Gastroesophageal sphincter (tissue), 4 donors: ENCODE results near the gene SLC16A11. TPM values are rescaled to one million over a fixed set of nuclear protein-coding genes. Genes with fewer than 3 reads are reported as not detected.
A peak's percentile ranks its signal among the peaks of the same experiment; 100 is the strongest.

ENCODE experiments used
- ATAC-seq: fragments of 150-250 bp; one replicate; pipeline ENCODE4 v1.9.1; 2016; ENCODE audit warnings: mild to moderate bottlenecking, moderate library complexity
- H3K27ac ChIP-seq, 4 donors: fragments of 200-600 bp; sonication (generic) in 3 of 4; 1 replicate in 3 of 4; 2 replicates in 1 of 4; pipeline ENCODE4 v1.5.1; 2016 to 2019
- H3K27me3 ChIP-seq: fragments of 200-600 bp; sonication (generic); one replicate; pipeline ENCODE4 v1.5.1; 2019
- H3K36me3 ChIP-seq, 2 donors: fragments of 200-600 bp; sonication (generic); one replicate each; pipeline ENCODE4 v1.5.1; 2019; ENCODE audit warnings: control low read depth in 1 of 2
- H3K4me1 ChIP-seq, 3 donors: fragments of 200-600 bp; sonication (generic); 1 replicate in 2 of 3; 2 replicates in 1 of 3; pipeline ENCODE4 v1.5.1; 2016 to 2019; ENCODE audit warnings: control low read depth in 2 of 3
- H3K4me3 ChIP-seq, 2 donors: fragments of 200-600 bp; sonication (generic); one replicate each; pipeline ENCODE4 v1.5.1; 2019; ENCODE audit warnings: mild to moderate bottlenecking in 1 of 2, moderate library complexity in 1 of 2
- H3K9me3 ChIP-seq, 3 donors: fragments of 200-600 bp; sonication (generic); one replicate each; pipeline ENCODE4 v1.5.1; 2017 to 2019; ENCODE audit warnings: control low read depth in 2 of 3
- EP300 ChIP-seq: sonication (generic); formaldehyde crosslinking; IDR thresholded peaks from one replicate; pipeline ENCODE4 v1.6.1; 2017; ENCODE audit warnings: antibody characterized with exemption, mild to moderate bottlenecking
- POLR2A ChIP-seq, 2 donors: fragments of 450-650 bp; IDR thresholded peaks; one replicate each; pipeline ENCODE4 v1.6.1; 2017; ENCODE audit warnings: antibody characterized with exemption in 2 of 2, mild to moderate bottlenecking in 2 of 2, moderate library complexity in 1 of 2
- POLR2AphosphoS5 ChIP-seq: sonication (generic); formaldehyde crosslinking; IDR thresholded peaks from one replicate; pipeline ENCODE4 v1.6.1; 2017; ENCODE audit warnings: antibody characterized with exemption
- WGBS, 2 donors: methylation state at CpG; one replicate each; pipeline ENCODE4 v1.1.5; 2018; ENCODE audit warnings: low coverage in 1 of 2; 5-methylcytosine and 5-hydroxymethylcytosine counted together
- total RNA-seq, 4 donors: library from RNA; depleted of rRNA; stranded (reverse); fragments of >200 nt; gene quantifications; one replicate each; pipeline ENCODE4 v1.1.0, GENCODE V29; 2016
- TF ChIP-seq, protein P1 (sequence below), 4 experiments: fragments of 200-600 bp in 2 of 4; fragments of 450-650 bp in 2 of 4; sonication (generic) in 1 of 4; IDR thresholded peaks; one replicate each; pipeline ENCODE4 v1.5.1; 2017 to 2019; ENCODE audit warnings: antibody characterized with exemption in 4 of 4, mild to moderate bottlenecking in 2 of 4, moderate library complexity in 2 of 4

The SLC16A11 gene
- total RNA-seq, 4 donors from 2014 or later, result 0.32 to 0.54 (median 0.39) TPM; not detected in 1

DNA sequence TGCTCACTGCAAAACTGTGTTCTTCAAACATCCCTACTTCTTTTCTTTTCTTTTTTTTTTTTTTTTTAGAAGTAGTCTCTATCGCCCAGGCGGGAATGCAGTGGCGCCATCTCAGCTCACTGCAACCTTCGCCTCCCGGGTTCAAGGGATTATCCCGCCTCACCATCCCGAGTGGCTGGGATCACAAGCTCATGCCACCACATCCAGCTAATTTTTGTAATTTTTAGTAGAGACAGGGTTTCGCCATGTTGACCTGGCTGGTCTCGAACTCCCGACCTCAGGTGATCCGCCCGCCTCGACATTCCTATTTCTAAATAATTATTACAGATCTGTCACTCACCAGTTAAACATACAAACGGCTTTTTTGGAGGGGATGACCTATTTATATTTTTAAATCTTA lies 32.5 kb downstream of the SLC16A11 start:
- no peak for ATAC-seq
- WGBS, 2 donors, result 32 to 41% methylated on average over 5 to 11 of the region's 14 CpGs
- Histone ChIP-seq H3K4me3 (peak overlapping the region; percentile 83 to 87), H3K9me3 (no peaks in the 10 kb centered on the region), H3K27me3 (no peaks in the 10 kb centered on the region), H3K4me1 (peaks cover 0 to 67% (median 30%) of the 10 kb centered on the region in 3 donors), H3K27ac (peak overlapping the region in 1 of 4 donors; percentile 92), H3K36me3 (peaks cover 0 to 21% of the 10 kb centered on the region in 2 donors)
- no peak for TF ChIP-seq POLR2AphosphoS5
- no peak for TF ChIP-seq EP300
- TF ChIP-seq, protein P1, sequence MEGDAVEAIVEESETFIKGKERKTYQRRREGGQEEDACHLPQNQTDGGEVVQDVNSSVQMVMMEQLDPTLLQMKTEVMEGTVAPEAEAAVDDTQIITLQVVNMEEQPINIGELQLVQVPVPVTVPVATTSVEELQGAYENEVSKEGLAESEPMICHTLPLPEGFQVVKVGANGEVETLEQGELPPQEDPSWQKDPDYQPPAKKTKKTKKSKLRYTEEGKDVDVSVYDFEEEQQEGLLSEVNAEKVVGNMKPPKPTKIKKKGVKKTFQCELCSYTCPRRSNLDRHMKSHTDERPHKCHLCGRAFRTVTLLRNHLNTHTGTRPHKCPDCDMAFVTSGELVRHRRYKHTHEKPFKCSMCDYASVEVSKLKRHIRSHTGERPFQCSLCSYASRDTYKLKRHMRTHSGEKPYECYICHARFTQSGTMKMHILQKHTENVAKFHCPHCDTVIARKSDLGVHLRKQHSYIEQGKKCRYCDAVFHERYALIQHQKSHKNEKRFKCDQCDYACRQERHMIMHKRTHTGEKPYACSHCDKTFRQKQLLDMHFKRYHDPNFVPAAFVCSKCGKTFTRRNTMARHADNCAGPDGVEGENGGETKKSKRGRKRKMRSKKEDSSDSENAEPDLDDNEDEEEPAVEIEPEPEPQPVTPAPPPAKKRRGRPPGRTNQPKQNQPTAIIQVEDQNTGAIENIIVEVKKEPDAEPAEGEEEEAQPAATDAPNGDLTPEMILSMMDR (IDR thresholded peaks at IDR 0.05), result no peak
- no peak for TF ChIP-seq POLR2A (IDR thresholded peaks at IDR 0.05)

DNA sequence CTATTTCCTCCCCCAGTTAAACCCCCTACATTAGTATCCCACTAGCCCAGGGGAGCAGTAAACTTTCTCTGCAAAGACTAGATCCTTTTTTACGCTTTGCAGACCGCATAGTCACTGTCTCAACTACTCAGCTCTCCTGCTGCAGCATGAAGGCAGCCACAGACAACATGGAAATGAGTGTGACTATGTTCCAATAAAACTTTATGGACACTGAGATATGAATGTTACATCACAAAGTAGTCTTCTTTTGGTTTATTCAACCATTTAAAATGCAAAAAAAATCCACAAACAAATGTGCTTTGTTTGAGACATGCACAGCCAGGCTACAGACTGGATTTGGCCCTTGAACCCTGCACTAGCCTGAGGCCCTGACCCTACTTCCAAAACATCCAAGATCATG lies 33.4 kb downstream of the SLC16A11 start:
- Histone ChIP-seq H3K27me3 (no peaks in the 10 kb centered on the region), H3K9me3 (no peaks in the 10 kb centered on the region), H3K36me3 (peaks cover 0 to 25% of the 10 kb centered on the region in 2 donors), H3K4me1 (peaks cover 0 to 58% (median 26%) of the 10 kb centered on the region in 3 donors), H3K4me3 (peak overlapping the region in 1 of 2 donors; percentile 83), H3K27ac (no peak overlapping the region)
- TF ChIP-seq POLR2AphosphoS5, result no peak
- TF ChIP-seq, protein P1 (IDR thresholded peaks at IDR 0.05), result no peak
- no peak for TF ChIP-seq EP300
- no peak for TF ChIP-seq POLR2A (IDR thresholded peaks at IDR 0.05)
- no peak for ATAC-seq
- WGBS, 2 donors, result 88 to 100% methylated on average over 1 to 2 of the region's 2 CpGs

- no peaks in the 10 kb centered on the region for H3K9me3 ChIP-seq
- WGBS, 2 donors, result 81% methylated on average over 2 of the region's 2 CpGs; no CpG with 5 or more reads in 1 of the 2 donors
- no peaks in the 10 kb centered on the region for H3K27me3 ChIP-seq
- H3K36me3 ChIP-seq, result peaks cover 0 to 41% of the 10 kb centered on the region in 2 donors
- H3K4me3 ChIP-seq, result no peak overlapping the region
- no peak overlapping the region for H3K27ac ChIP-seq
- TF ChIP-seq POLR2AphosphoS5, result no peak
- TF ChIP-seq EP300, result no peak
- no peak for TF ChIP-seq POLR2A (IDR thresholded peaks at IDR 0.05)
- TF ChIP-seq, protein P1 (IDR thresholded peaks at IDR 0.05), result no peak
- peaks cover 0 to 37% (median 17%) of the 10 kb centered on the region in 3 donors for H3K4me1 ChIP-seq
- no peak for ATAC-seq
Observed at GRCh38 chr17:7007143-7007542, 36.7 kb downstream of the SLC16A11 start.

- no peak overlapping the region for H3K4me3 ChIP-seq
- peaks cover 0 to 55% of the 10 kb centered on the region in 2 donors for H3K36me3 ChIP-seq
- no peaks in the 10 kb centered on the region for H3K27me3 ChIP-seq
- H3K27ac ChIP-seq, result no peak overlapping the region
- peaks cover 0 to 27% (median 11%) of the 10 kb centered on the region in 3 donors for H3K4me1 ChIP-seq
- no peaks in the 10 kb centered on the region for H3K9me3 ChIP-seq
- no peak for ATAC-seq
- TF ChIP-seq POLR2A (IDR thresholded peaks at IDR 0.05) (no peak), EP300 (no peak), POLR2AphosphoS5 (no peak)
- TF ChIP-seq, protein P1 (IDR thresholded peaks at IDR 0.05), result no peak
- WGBS, 2 donors, result 71% methylated on average over 6 of the region's 7 CpGs; no CpG with 5 or more reads in 1 of the 2 donors
Observed at GRCh38 chr17:7005716-7006115, 38.2 kb downstream of the SLC16A11 start.

DNA sequence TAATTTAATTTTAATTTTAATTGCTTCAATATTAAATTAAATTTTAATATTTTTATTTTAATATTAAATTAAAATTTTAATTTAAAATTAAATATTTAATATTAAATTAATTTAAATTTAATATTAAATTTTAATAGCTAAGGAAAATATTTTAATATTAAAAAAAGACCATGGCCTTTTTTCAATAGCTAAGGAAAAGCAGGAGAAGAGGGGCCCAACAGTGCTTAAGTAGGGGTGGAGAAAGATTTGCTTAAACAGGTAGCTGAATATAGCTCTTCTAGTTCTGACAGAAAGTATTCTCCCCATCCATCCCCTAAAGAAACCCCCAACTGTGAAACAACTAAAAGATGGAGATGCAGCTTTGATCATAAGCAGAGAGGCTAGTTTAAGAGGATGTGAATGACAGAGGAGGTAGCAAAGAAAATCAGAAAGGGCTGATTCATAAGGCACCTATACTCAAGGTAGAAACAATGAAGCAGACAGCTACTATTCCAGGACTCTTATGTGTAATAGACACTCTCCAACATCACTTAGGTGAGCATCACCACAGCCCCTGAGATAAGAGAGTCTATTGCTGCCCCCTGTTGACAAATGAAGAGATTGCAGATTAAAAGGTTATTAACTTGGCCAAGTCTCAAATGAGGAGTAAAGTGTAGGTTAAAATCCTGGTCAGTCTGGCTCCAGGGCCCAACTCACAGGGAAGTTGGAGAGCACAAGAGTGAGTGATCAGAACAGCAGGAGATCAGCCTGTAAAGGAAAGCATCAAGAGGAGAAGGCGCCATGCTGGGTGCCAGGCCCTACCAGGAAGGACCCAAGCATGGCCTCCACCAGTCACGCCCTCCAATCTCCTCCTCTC lies 39.3 kb downstream of the SLC16A11 start:
- H3K9me3 ChIP-seq, result no peaks in the 10 kb centered on the region
- H3K27me3 ChIP-seq, result no peaks in the 10 kb centered on the region
- no peak overlapping the region for H3K27ac ChIP-seq
- TF ChIP-seq POLR2AphosphoS5 (no peak), EP300 (no peak)
- TF ChIP-seq, protein P1 (IDR thresholded peaks at IDR 0.05), result peak in 3 of 4 experiments; percentile 66 to 67 (median 67)
- peaks cover 0 to 62% of the 10 kb centered on the region in 2 donors for H3K36me3 ChIP-seq
- H3K4me1 ChIP-seq, result peaks cover 0 to 16% (median under 1%) of the 10 kb centered on the region in 3 donors
- WGBS, 2 donors, result 100% methylated on average over 1 of the region's 2 CpGs; no CpG with 5 or more reads in 1 of the 2 donors
- H3K4me3 ChIP-seq, result no peak overlapping the region
- ATAC-seq, result peak; percentile 54
